Parathyroid adenoma (tissue), 2 donors: ENCODE results near the gene PLAGL1.

Experiments used
- H2AFZ ChIP-seq: fragments of 300-600 bp; sonication (generic); one replicate; pipeline ENCODE4 v1.7.0; 2017; ENCODE audit warnings: antibody characterized with exemption, mild to moderate bottlenecking
- H3K27ac ChIP-seq: fragments of 300-600 bp; sonication (generic); one replicate; pipeline ENCODE4 v1.7.0; 2017
- H3K27me3 ChIP-seq: fragments of 300-600 bp; sonication (generic); one replicate; pipeline ENCODE4 v1.7.0; 2017; ENCODE audit warnings: low read length; ENCODE audit not compliant: control insufficient read depth, insufficient read depth
- H3K36me3 ChIP-seq: fragments of 300-600 bp; sonication (generic); one replicate; pipeline ENCODE4 v1.7.0; 2017; ENCODE audit warnings: low read length; ENCODE audit not compliant: control insufficient read depth, insufficient read depth
- H3K4me1 ChIP-seq: fragments of 300-600 bp; sonication (generic); one replicate; pipeline ENCODE4 v1.7.0; 2017; ENCODE audit warnings: control low read depth
- H3K4me2 ChIP-seq: fragments of 300-600 bp; sonication (generic); one replicate; pipeline ENCODE4 v1.7.0; 2017; ENCODE audit warnings: low read length
- H3K4me3 ChIP-seq: fragments of 300-600 bp; sonication (generic); one replicate; pipeline ENCODE4 v1.7.0; 2017; ENCODE audit warnings: low read depth, low read length
- H3K79me2 ChIP-seq: fragments of 300-600 bp; sonication (generic); one replicate; pipeline ENCODE4 v1.7.0; 2017; ENCODE audit warnings: control low read depth
- H3K9ac ChIP-seq: fragments of 300-600 bp; sonication (generic); one replicate; pipeline ENCODE4 v1.7.0; 2017; ENCODE audit warnings: mild to moderate bottlenecking
- H3K9me3 ChIP-seq: fragments of 300-600 bp; sonication (generic); one replicate; pipeline ENCODE4 v1.7.0; 2017; ENCODE audit warnings: low read length; ENCODE audit not compliant: control insufficient read depth
- CTCF ChIP-seq: fragments of 300-600 bp; sonication (generic); IDR thresholded peaks from one replicate; pipeline ENCODE4 v1.7.0; 2017; ENCODE audit warnings: antibody characterized with exemption, mild to moderate bottlenecking
- donor health status: primary hyperparathyroidism.

PLAGL1 gene

DNA sequence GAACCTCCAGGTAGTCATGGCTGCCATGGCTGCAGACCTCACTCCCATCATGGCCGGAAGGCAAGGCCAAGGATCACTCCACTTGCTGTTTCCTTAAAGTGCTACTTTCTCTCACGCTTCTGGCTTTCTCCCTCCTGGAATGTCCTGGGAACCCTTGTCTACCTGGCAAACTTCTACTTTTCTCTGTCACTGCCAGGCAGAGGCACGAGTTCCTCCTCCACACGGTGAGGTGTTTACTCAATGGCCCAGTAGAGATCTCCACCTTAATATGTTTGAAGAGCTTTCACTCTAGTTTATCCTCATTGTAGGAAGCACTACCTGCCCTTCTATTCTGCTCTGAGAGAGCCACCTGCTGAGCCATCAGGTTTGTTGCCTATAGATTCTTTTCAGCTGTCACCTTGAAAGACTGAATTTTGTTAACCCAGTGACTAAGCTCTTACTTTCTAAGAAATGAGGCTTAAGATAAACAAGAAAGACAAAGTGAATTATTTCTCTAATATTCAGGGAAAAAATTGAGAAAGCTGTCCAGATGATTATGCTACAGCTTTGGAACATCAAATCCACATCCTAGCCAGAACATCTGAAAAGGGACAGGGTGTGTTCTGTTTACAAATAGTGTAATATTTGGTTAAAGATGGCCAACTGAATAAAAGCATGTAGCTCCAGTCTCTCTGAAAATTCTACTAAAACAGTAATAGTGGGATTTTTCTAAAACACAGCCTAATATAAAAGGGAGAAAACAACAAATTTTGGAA is 54.9 kb downstream of the PLAGL1 start:
- no peak overlapping the region for H3K4me3 ChIP-seq

GRCh38 chr6:143952060-143952778 is 55.8 kb downstream of the PLAGL1 start:
- no peak for TF ChIP-seq CTCF
- Histone ChIP-seq H3K9ac (no peak overlapping the region), H2AFZ (no peak overlapping the region), H3K27me3 (no peaks in the 10 kb centered on the region), H3K4me1 (no peaks in the 10 kb centered on the region), H3K36me3 (no peaks in the 10 kb centered on the region), H3K9me3 (no peaks in the 10 kb centered on the region), H3K4me2 (no peak overlapping the region), H3K79me2 (no peaks in the 10 kb centered on the region), H3K4me3 (no peak overlapping the region), H3K27ac (no peak overlapping the region)

More for the DNA sequence above, 54.9 kb downstream of the PLAGL1 start:
- Histone ChIP-seq H3K4me1 (no peaks in the 10 kb centered on the region), H3K27ac (no peak overlapping the region), H3K27me3 (no peaks in the 10 kb centered on the region), H3K9me3 (no peaks in the 10 kb centered on the region), H2AFZ (no peak overlapping the region), H3K9ac (no peak overlapping the region), H3K79me2 (no peaks in the 10 kb centered on the region), H3K36me3 (no peaks in the 10 kb centered on the region), H3K4me2 (no peak overlapping the region)
- no peak for TF ChIP-seq CTCF

- Histone ChIP-seq H3K4me3 (no peak overlapping the region), H3K36me3 (no peaks in the 10 kb centered on the region), H3K27me3 (no peaks in the 10 kb centered on the region), H3K4me1 (no peaks in the 10 kb centered on the region), H3K9me3 (no peaks in the 10 kb centered on the region), H3K4me2 (no peak overlapping the region), H2AFZ (no peak overlapping the region), H3K9ac (no peak overlapping the region), H3K27ac (no peak overlapping the region), H3K79me2 (no peaks in the 10 kb centered on the region)
- TF ChIP-seq CTCF: no peak
Observed at GRCh38 chr6:143950875-143951274, 57.2 kb downstream of the PLAGL1 start.

- no peaks in the 10 kb centered on the region for H3K4me1 ChIP-seq
- TF ChIP-seq CTCF: no peak
- H3K79me2 ChIP-seq: no peaks in the 10 kb centered on the region
- H3K27me3 ChIP-seq: no peaks in the 10 kb centered on the region
- no peak overlapping the region for H3K9ac ChIP-seq
- no peaks in the 10 kb centered on the region for H3K9me3 ChIP-seq
- H3K36me3 ChIP-seq: no peaks in the 10 kb centered on the region
- no peak overlapping the region for H3K4me3 ChIP-seq
- H3K4me2 ChIP-seq: no peak overlapping the region
- H3K27ac ChIP-seq: no peak overlapping the region
- H2AFZ ChIP-seq: no peak overlapping the region
Observed at GRCh38 chr6:143949962-143950361, 58.1 kb downstream of the PLAGL1 start.
